ENCODE data around the gene CACNG5.

CACNG5 gene

GRCh38 chr17:66906321-66907278, 71.7 kb downstream of the CACNG5 start:
- peak; percentile 22 for DNase-seq (ENCODE audit: low read depth)

GRCh38 chr17:66909804-66910373, 75.0 kb downstream of the CACNG5 start:
- no peak for DNase-seq (ENCODE audit: low read depth)

GRCh38 chr17:66910651-66911285, 75.9 kb downstream of the CACNG5 start:
- DNase-seq (ENCODE audit: low read depth) = no peak

- no peak for DNase-seq (ENCODE audit: low read depth)
These were observed 80.3 kb downstream of the CACNG5 start for GRCh38 chr17:66915204-66915611.

- no peak for DNase-seq (ENCODE audit: low read depth)
These were observed 80.9 kb downstream of the CACNG5 start for GRCh38 chr17:66915792-66916191.

GRCh38 chr17:66916946-66917345, 82.0 kb downstream of the CACNG5 start:
- DNase-seq (ENCODE audit: low read depth) = no peak

- DNase-seq (ENCODE audit: low read depth) = no peak
These were observed 84.0 kb downstream of the CACNG5 start for GRCh38 chr17:66918896-66919295.

GRCh38 chr17:66920435-66920834, 85.5 kb downstream of the CACNG5 start:
- DNase-seq (ENCODE audit: low read depth) = no peak

- DNase-seq (ENCODE audit: low read depth) = no peak
These were observed 86.0 kb downstream of the CACNG5 start for GRCh38 chr17:66920950-66921349.

GRCh38 chr17:66923886-66924285, 89.0 kb downstream of the CACNG5 start:
- DNase-seq (ENCODE audit: low read depth) = no peak

GRCh38 chr17:66925811-66926500, 91.0 kb downstream of the CACNG5 start:
- no peak for DNase-seq (ENCODE audit: low read depth)

- DNase-seq (ENCODE audit: low read depth) = no peak
These were observed 94.0 kb downstream of the CACNG5 start for GRCh38 chr17:66928949-66929348.

- no peak for DNase-seq (ENCODE audit: low read depth)
These were observed 94.7 kb downstream of the CACNG5 start for GRCh38 chr17:66929591-66929990.

GRCh38 chr17:66930933-66931332, 96.0 kb downstream of the CACNG5 start:
- DNase-seq (ENCODE audit: low read depth) = no peak

- no peak for DNase-seq (ENCODE audit: low read depth)
These were observed 97.4 kb downstream of the CACNG5 start for GRCh38 chr17:66932311-66932710.

GRCh38 chr17:66934040-66934439, 99.1 kb downstream of the CACNG5 start:
- no peak for DNase-seq (ENCODE audit: low read depth)
